Thymus (tissue), 11 donors: Measurements from ENCODE around the gene PRDM16. TPM values are rescaled to one million over a fixed set of nuclear protein-coding genes. Genes with fewer than 3 reads are reported as not detected.

ENCODE experiments used
- DNase-seq, 9 donors: peaks; one replicate each; pipeline ENCODE4 v3.0.0-alpha.2; 2013; ENCODE audit warnings: low spot score in 9 of 9, low read depth in 6 of 9, missing footprints in 1 of 9
- H3K27ac ChIP-seq, 2 donors: one replicate each; pipeline ENCODE4 v1.5.1; 2013; ENCODE audit warnings: control low read depth in 1 of 2, low read depth in 1 of 2, low read length in 1 of 2, mild to moderate bottlenecking in 1 of 2, moderate library complexity in 1 of 2
- H3K27me3 ChIP-seq, 2 donors: one replicate each; pipeline ENCODE4 v1.5.1; 2013; ENCODE audit warnings: low read length in 1 of 2; ENCODE audit not compliant: control insufficient read depth in 2 of 2, insufficient read depth in 1 of 2
- H3K36me3 ChIP-seq, 2 donors: one replicate each; pipeline ENCODE4 v1.5.1; 2013; ENCODE audit warnings: low read length in 1 of 2, mild to moderate bottlenecking in 1 of 2, moderate library complexity in 1 of 2; ENCODE audit not compliant: control insufficient read depth in 2 of 2, insufficient read depth in 2 of 2
- H3K4me1 ChIP-seq, 2 donors: one replicate each; pipeline ENCODE4 v1.5.1; 2013; ENCODE audit warnings: low read length in 2 of 2; ENCODE audit not compliant: control insufficient read depth in 2 of 2, insufficient read depth in 2 of 2
- H3K4me3 ChIP-seq, 2 donors: one replicate each; pipeline ENCODE4 v1.5.1; 2013; ENCODE audit warnings: low read length in 2 of 2, control low read depth in 1 of 2, mild to moderate bottlenecking in 1 of 2
- H3K9me3 ChIP-seq, 2 donors: one replicate each; pipeline ENCODE4 v1.5.1; 2013; ENCODE audit warnings: low read length in 1 of 2, mild to moderate bottlenecking in 1 of 2; ENCODE audit not compliant: control insufficient read depth in 2 of 2, insufficient read depth in 1 of 2
- WGBS: extraction: QIAGEN DNeasy Blood & Tissue Kit; methylation state at CpG from one replicate; pipeline ENCODE4 v1.1.7; 2013; 5-methylcytosine and 5-hydroxymethylcytosine counted together
- polyA plus RNA-seq: library from polyadenylated mRNA; stranded (reverse); fragments of 200-250 nt; gene quantifications from one replicate; pipeline ENCODE4 v1.2.3, GENCODE V29; 2013
- total RNA-seq: library from RNA; stranded (reverse); fragments of 120-200 nt; gene quantifications from one replicate; pipeline ENCODE4 v1.2.4, GENCODE V29; 2013
- donor health status: healthy.

PRDM16 gene
- total and polyA plus RNA-seq, 2 donors = 0.09 to 0.55 TPM

DNA sequence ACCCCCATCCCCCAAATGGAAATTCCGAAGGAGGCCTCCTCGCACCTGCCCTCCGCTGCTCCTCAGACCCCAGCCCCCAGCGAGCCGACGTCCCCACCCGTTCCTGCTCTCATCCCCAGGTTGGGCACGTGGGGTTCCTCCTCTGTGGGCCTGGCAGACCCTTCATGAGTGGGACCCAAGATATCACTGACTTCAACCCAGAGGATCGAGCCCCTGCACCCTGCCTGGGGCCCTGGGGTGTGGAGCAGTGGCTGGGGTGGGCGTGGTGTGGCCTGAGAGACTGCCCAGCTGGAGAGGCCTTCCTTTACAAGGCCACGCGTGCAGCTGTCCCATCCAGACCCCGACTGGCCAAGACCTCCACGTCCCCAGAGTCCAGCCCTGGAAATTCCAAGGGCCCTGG is 367.9 kb downstream of the PRDM16 start:
- Histone ChIP-seq H3K4me3 (no peak overlapping the region), H3K27ac (no peak overlapping the region), H3K27me3 (peaks cover 0 to 7% of the 10 kb centered on the region in 2 donors), H3K9me3 (peaks cover 0 to 4% of the 10 kb centered on the region in 2 donors), H3K4me1 (no peaks in the 10 kb centered on the region), H3K36me3 (no peaks in the 10 kb centered on the region)
- WGBS = 94% methylated on average over 14 of the region's 14 CpGs
- no peak for DNase-seq

GRCh38 chr1:3438661-3439180 is 369.7 kb downstream of the PRDM16 start:
- WGBS = 92% methylated on average over 9 of the region's 9 CpGs
- Histone ChIP-seq H3K9me3 (peaks cover 0 to 4% of the 10 kb centered on the region in 2 donors), H3K4me3 (no peak overlapping the region), H3K4me1 (no peaks in the 10 kb centered on the region), H3K27ac (no peak overlapping the region), H3K36me3 (no peaks in the 10 kb centered on the region), H3K27me3 (peaks cover 0 to 11% of the 10 kb centered on the region in 2 donors)
- no peak for DNase-seq

DNA sequence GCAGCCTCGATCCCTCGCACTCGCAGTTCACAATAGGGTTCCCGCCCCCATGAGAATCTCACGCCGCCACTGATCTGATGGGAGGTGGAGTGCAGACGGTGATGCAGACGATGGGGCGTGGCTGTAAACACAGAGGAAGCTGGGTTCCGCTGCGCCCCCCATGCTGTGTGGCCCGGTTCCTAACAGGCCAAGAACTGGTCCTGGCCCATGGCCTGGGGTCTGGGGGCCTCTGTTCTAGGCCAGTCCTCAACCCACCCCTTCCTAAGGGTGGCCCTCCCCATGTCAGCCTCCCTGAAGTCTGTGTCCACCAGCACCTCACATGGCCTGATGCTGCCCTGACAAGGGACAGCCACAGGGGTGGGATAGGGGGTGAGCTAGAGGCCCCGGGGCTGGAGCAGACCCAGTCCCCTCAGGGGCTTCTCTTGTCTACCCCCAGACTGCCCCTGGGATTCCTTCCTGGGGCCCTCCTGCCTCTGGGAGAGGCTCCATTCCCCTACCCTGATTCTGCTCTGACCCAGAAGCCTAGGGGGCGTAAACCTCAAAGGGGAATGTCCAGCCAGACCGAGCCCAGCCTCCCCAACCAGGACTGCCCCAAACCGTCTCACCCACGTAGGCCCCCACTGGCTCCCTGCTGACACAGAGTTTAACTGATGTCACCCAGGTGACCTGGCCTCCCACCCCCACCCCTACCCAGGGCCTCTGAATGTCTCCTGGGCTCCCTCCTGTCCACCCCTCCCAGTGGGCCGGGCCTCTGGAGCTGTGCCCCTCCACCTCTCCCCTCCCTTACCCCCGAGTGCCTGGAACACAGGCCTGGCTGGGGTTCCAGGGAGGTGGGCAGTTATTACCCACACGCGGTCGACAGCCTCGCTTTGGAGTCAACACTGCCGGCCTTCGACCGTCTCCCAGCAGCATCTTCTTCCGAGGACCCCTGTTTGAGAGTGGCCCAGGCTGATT is 370.6 kb downstream of the PRDM16 start:
- Histone ChIP-seq H3K9me3 (peaks cover 0 to 4% of the 10 kb centered on the region in 2 donors), H3K27me3 (peaks cover 0 to 11% of the 10 kb centered on the region in 2 donors), H3K4me1 (no peaks in the 10 kb centered on the region), H3K36me3 (no peaks in the 10 kb centered on the region), H3K27ac (no peak overlapping the region), H3K4me3 (no peak overlapping the region)
- WGBS = 85% methylated on average over 27 of the region's 27 CpGs
- DNase-seq = no peak

- Histone ChIP-seq H3K4me3 (no peak overlapping the region), H3K36me3 (no peaks in the 10 kb centered on the region), H3K4me1 (no peaks in the 10 kb centered on the region), H3K27ac (no peak overlapping the region), H3K27me3 (peaks cover 0 to 11% of the 10 kb centered on the region in 2 donors), H3K9me3 (peaks cover 0 to 4% of the 10 kb centered on the region in 2 donors)
- no peak for DNase-seq
- 68% methylated on average over 10 of the region's 10 CpGs for WGBS
These were observed 371.3 kb downstream of the PRDM16 start for GRCh38 chr1:3440300-3440681.

- H3K27me3 ChIP-seq = peaks cover 0 to 11% of the 10 kb centered on the region in 2 donors
- no peaks in the 10 kb centered on the region for H3K4me1 ChIP-seq
- DNase-seq = no peak
- WGBS = 85% methylated on average over 20 of the region's 20 CpGs
- H3K4me3 ChIP-seq = no peak overlapping the region
- H3K36me3 ChIP-seq = no peaks in the 10 kb centered on the region
- H3K27ac ChIP-seq = no peak overlapping the region
- peaks cover 0 to 4% of the 10 kb centered on the region in 2 donors for H3K9me3 ChIP-seq
These were observed 371.9 kb downstream of the PRDM16 start for GRCh38 chr1:3440711-3441409.

GRCh38 chr1:3441410-3441847 is 372.4 kb downstream of the PRDM16 start:
- no peak for DNase-seq
- peaks cover 0 to 4% of the 10 kb centered on the region in 2 donors for H3K9me3 ChIP-seq
- H3K27ac ChIP-seq = no peak overlapping the region
- no peaks in the 10 kb centered on the region for H3K4me1 ChIP-seq
- no peak overlapping the region for H3K4me3 ChIP-seq
- H3K27me3 ChIP-seq = peaks cover 0 to 11% of the 10 kb centered on the region in 2 donors
- 88% methylated on average over 8 of the region's 8 CpGs for WGBS
- no peaks in the 10 kb centered on the region for H3K36me3 ChIP-seq

- H3K4me1 ChIP-seq = no peaks in the 10 kb centered on the region
- H3K36me3 ChIP-seq = no peaks in the 10 kb centered on the region
- H3K27me3 ChIP-seq = peaks cover 0 to 11% of the 10 kb centered on the region in 2 donors
- 91% methylated on average over 8 of the region's 8 CpGs for WGBS
- H3K27ac ChIP-seq = no peak overlapping the region
- no peak for DNase-seq
- peaks cover 0 to 3% of the 10 kb centered on the region in 2 donors for H3K9me3 ChIP-seq
- no peak overlapping the region for H3K4me3 ChIP-seq
These were observed 372.9 kb downstream of the PRDM16 start for GRCh38 chr1:3441880-3442279.

- no peak overlapping the region for H3K27ac ChIP-seq
- no peak overlapping the region for H3K4me3 ChIP-seq
- no peaks in the 10 kb centered on the region for H3K4me1 ChIP-seq
- no peak for DNase-seq
- peaks cover 0 to 11% of the 10 kb centered on the region in 2 donors for H3K27me3 ChIP-seq
- H3K9me3 ChIP-seq = peaks cover 0 to 3% of the 10 kb centered on the region in 2 donors
- WGBS = 85% methylated on average over 13 of the region's 13 CpGs
- H3K36me3 ChIP-seq = no peaks in the 10 kb centered on the region
These were observed 373.3 kb downstream of the PRDM16 start for GRCh38 chr1:3442331-3442730.

- H3K4me3 ChIP-seq = no peak overlapping the region
- no peak for DNase-seq
- WGBS = 92% methylated on average over 12 of the region's 12 CpGs
- no peaks in the 10 kb centered on the region for H3K36me3 ChIP-seq
- H3K9me3 ChIP-seq = peaks cover 0 to 3% of the 10 kb centered on the region in 2 donors
- H3K4me1 ChIP-seq = no peaks in the 10 kb centered on the region
- no peak overlapping the region for H3K27ac ChIP-seq
- H3K27me3 ChIP-seq = peaks cover 0 to 11% of the 10 kb centered on the region in 2 donors
These were observed 373.9 kb downstream of the PRDM16 start for GRCh38 chr1:3442901-3443300.
